ENCODE results near the gene B3GNT8. TPM values are rescaled to one million over a fixed set of nuclear protein-coding genes. Genes with fewer than 3 reads are reported as not detected.

Gene B3GNT8
- total and polyA plus RNA-seq, 2 of the 8 experiments (the other 6 are each of a cell fraction or from before 2014, with no cell fraction given), result 0.67 to 0.86 TPM

DNA sequence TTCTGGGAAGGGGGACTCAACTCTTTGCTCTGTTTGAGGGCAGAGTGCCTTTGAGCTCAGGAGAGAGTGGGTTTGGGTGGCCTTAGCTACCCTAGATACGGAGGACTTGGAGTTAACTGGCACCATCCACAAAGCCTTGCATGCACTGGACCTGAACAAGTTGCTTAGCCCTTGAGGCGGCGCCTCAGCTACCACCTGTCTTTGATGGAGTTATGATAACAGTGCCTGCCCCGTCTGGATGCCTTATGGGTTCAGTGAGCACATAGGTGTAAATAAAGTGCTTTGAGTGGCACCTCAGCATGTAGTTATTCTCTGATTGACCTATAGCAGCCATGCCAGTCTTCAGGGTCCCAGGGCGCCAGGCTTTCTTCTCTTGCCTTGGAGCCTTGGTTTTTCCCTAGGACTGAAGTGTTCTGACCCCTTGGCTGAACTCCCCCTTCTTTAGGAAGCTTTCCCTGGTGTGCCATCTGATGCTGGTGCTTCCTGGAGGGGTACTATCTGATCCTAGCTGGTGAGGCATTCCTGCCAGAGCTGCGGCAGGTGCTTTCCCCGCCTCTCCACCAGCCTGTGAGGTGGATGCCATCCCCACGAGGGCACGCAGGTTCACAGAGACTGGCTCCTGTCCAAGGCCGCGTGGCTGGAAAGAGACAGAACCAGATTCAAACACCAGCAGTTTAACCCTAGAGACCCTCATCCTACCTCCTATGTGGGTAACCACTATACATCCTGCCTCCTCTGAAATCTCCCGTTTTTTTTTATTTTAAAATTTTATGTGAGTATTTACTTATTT lies 23.8 kb downstream of the B3GNT8 start:
- no peaks in the 10 kb centered on the region; the same call in 1 of the 2 replicates for H3K23me2 ChIP-seq (ENCODE audit: low read depth, low read length)
- no peak for DNase-seq (ENCODE audit: low read depth in 1 of 2, low spot score in 2 of 2)
- H2BK20ac ChIP-seq (ENCODE audit: low read length), result no peak overlapping the region
- H3K56ac ChIP-seq (replicated peaks; ENCODE audit: insufficient read length, low read depth, low read length), result no peak overlapping the region
- peaks cover 0 to 6% (median 2%) of the 10 kb centered on the region in 4 experiments; a peak in 5 of 7 replicates for H3K4me1 ChIP-seq (replicated peaks in 1 of 4; ENCODE audit: control insufficient read depth in 3 of 4, insufficient read depth in 4 of 4, low read length in 3 of 4)
- no peak overlapping the region for H2BK120ac ChIP-seq (replicated peaks; ENCODE audit: low read depth, low read length)
- H3K18ac ChIP-seq (ENCODE audit: extremely low read depth, low read length), result no peak overlapping the region
- no peak overlapping the region for H3K9ac ChIP-seq (replicated peaks in 1 of 4; ENCODE audit: extremely low read depth in 1 of 4, low read depth in 3 of 4, low read length in 3 of 4)
- no peak overlapping the region for H2BK5ac ChIP-seq (ENCODE audit: low read depth, low read length)
- H2AFZ ChIP-seq (ENCODE audit: low read length), result no peak overlapping the region
- ChIA-PET CTCF (ENCODE audit: partially characterized antibody) (interaction anchor here (0.9 to 2.3 kb wide), 2 partner anchors 25 to 33 kb away, joined by 3 to 5 read pairs; no protein-coding TSS in a partner anchor), POLR2A (ENCODE audit: partially characterized antibody) (interaction anchor here (0.6 to 1.3 kb wide), 3 partner anchors 10 to 647 kb away, joined by 3 read pairs; no protein-coding TSS in a partner anchor)
- H4K91ac ChIP-seq (replicated peaks; ENCODE audit: insufficient read length, low read length), result no peak overlapping the region
- H3K27ac ChIP-seq (ENCODE audit: low read depth, low read length), result no peak overlapping the region
- 85% methylated on average over 11 of the region's 12 CpGs; no CpG with 5 or more reads in 1 of the 2 experiments for WGBS, 2 experiments (ENCODE audit: extremely low coverage in 1 of 2, insufficient coverage in 1 of 2, insufficient read length in 1 of 2, insufficient replicate concordance in 2 of 2, low coverage in 1 of 2, low lambda C conversion rate in 2 of 2, missing lambda C conversion rate in 1 of 2)
- H3K4me3 ChIP-seq (ENCODE audit: extremely low read depth in 1 of 4, insufficient read depth in 2 of 4, low read depth in 3 of 4, low read length in 4 of 4), result no peak overlapping the region
- H3K4ac ChIP-seq (replicated peaks; ENCODE audit: insufficient read length, low read depth, low read length), result no peak overlapping the region
- no peak overlapping the region for H2BK15ac ChIP-seq (ENCODE audit: low read length)
- peaks cover 0 to 1% of the 10 kb centered on the region in 2 experiments for H4K20me1 ChIP-seq (replicated peaks in 1 of 2; ENCODE audit: control insufficient read depth in 1 of 2, insufficient read depth in 2 of 2, low read length in 2 of 2)
- no peak for FAIRE-seq
- H4K8ac ChIP-seq (ENCODE audit: extremely low read depth, insufficient read depth, low read length), result no peak overlapping the region
- no peaks in the 10 kb centered on the region for H3K9me3 ChIP-seq (ENCODE audit: insufficient read depth in 2 of 2, low read depth in 1 of 2, low read length in 1 of 2)
- H3K79me1 ChIP-seq (ENCODE audit: low read depth, low read length), result peaks cover 8% of the 10 kb centered on the region; the same call in 1 of the 2 replicates
- H3K14ac ChIP-seq (ENCODE audit: insufficient read length), result no peak overlapping the region
- H2AK5ac ChIP-seq (ENCODE audit: low read depth, low read length), result no peak overlapping the region
- H3K36me3 ChIP-seq (ENCODE audit: control insufficient read depth in 2 of 4, insufficient read depth in 4 of 4, low read length in 3 of 4), result no peaks in the 10 kb centered on the region; a peak in 1 of 8 replicates
- H3K27me3 ChIP-seq (replicated peaks in 1 of 4; ENCODE audit: control insufficient read depth in 3 of 4, extremely low read depth in 1 of 4, insufficient read depth in 3 of 4, low read length in 3 of 4), result no peaks in the 10 kb centered on the region
- no peak overlapping the region for H3K4me2 ChIP-seq (ENCODE audit: insufficient read depth in 1 of 2, low read depth in 2 of 2, low read length in 2 of 2)
- no peak overlapping the region for H2BK12ac ChIP-seq (ENCODE audit: low read depth, low read length)
- peaks cover 0 to 8% of the 10 kb centered on the region in 2 experiments; a peak in 2 of 4 replicates for H3K79me2 ChIP-seq (ENCODE audit: control insufficient read depth in 1 of 2, insufficient read depth in 2 of 2, low read length in 2 of 2)
- no peak overlapping the region for H4K5ac ChIP-seq (ENCODE audit: insufficient read length, low read depth, low read length)
- H3K23ac ChIP-seq (ENCODE audit: insufficient read length), result no peak overlapping the region
- TF ChIP-seq, protein P1, sequence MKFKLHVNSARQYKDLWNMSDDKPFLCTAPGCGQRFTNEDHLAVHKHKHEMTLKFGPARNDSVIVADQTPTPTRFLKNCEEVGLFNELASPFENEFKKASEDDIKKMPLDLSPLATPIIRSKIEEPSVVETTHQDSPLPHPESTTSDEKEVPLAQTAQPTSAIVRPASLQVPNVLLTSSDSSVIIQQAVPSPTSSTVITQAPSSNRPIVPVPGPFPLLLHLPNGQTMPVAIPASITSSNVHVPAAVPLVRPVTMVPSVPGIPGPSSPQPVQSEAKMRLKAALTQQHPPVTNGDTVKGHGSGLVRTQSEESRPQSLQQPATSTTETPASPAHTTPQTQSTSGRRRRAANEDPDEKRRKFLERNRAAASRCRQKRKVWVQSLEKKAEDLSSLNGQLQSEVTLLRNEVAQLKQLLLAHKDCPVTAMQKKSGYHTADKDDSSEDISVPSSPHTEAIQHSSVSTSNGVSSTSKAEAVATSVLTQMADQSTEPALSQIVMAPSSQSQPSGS (IDR thresholded peaks at IDR 0.05; ENCODE audit: low read length), result no peak
- TF ChIP-seq ATF3 (IDR thresholded peaks at IDR 0.05; ENCODE audit: insufficient read depth, low read depth, low read length) (no peak), KDM5A (IDR thresholded peaks at IDR 0.05; ENCODE audit: low read length) (no peak)

All from H1 (cell line).